DMS114 treated with DMSO at 0.1 percent for 48 hours (cell line): ENCODE data around the gene PPP1R3E.
"Not testable (repeated sequence)": the region's sequence is repeated elsewhere in the genome, so short reads cannot be mapped to it uniquely, and the experiment has no call there.

Experiments
- DNase-seq: peaks from one replicate; lab custom pipeline; 2025; ENCODE audit not compliant: unreplicated experiment; lab: John Stamatoyannopoulos, UW

PPP1R3E gene

GRCh38 chr14:23297611-23298277 lies 4.9 kb downstream of the PPP1R3E start:
- DNase-seq: no peak

GRCh38 chr14:23297096-23297495 lies 5.6 kb downstream of the PPP1R3E start:
- DNase-seq: no peak

GRCh38 chr14:23296012-23296777 lies 6.5 kb downstream of the PPP1R3E start:
- DNase-seq: no peak

DNA sequence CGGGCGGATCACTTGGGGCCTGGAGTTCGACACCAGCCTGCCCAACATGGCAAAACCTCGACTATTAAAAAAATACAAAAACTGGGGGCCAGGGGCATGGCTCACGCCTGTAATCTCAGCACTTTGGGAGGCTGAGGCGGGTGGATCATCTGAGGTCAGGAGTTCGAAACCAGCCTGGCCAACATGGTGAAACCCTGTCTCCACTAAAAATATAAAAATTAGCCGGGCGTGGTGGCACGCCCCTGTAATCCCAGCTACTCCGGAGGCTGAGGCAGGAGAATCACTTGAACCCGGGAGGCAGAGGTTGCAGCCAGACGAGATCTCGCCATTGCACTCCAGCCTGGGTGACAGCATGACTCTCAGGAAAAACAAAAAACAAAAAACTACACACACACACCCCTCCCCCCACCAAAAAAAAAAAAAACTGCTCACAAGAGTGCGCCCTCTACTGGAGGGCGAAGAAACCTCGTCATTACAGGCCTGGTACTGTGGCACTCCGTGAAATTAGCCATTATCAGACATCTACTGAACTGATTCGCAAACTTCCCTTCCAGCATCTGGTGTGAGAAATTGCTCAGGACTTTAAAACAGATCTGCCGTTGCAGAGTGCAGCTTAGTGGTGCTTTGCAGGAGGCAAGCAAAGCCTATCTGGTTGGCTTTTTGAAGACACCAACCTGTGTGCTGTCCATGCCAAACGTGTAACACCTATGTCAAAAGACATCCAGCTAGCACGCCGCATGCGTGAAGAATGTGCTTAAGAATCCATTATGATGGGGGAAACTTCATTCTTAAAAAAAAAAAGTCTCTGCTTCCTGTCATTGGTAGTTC lies 7.7 kb downstream of the PPP1R3E start:
- DNase-seq: peak; percentile 24

DNA sequence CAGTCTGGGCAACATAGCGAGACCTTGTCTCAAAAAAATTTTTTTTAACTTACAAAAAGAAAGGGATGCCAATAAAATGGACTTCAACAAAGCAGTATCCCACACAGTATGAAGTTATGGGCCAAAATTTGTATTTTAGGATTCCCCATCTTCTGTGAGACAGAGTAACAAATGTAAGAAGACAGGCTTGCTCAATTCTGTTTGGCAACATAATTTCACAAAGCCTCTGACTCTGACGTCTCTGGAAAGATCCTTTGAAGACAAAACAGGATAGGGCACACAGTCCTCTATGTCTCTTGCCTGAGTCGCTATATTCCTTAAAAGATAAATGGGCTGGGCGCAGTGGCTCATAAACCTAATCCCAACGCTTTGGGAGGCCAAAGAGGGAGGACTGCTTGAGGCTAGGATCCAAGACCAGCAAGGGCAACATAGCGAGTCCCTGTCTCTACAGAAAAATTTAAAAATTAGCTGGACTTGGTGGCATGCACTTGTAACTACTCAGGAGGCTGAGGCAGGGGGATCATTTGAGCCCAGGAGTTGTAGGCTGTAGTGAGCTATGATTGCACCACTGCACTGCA lies 15.7 kb downstream of the PPP1R3E start:
- no peak for DNase-seq

- DNase-seq: peak; percentile 93
Measured at GRCh38 chr14:23286020-23286901, 16.4 kb downstream of the PPP1R3E start, which contains the start of gene HOMEZ. HOMEZ (minus strand) TSS chr14:23286132; CDS start chr14:23285952, 180 bp downstream.

- DNase-seq: no peak
Measured at GRCh38 chr14:23285530-23286019, 17.1 kb downstream of the PPP1R3E start.

GRCh38 chr14:23284654-23285529 lies 17.8 kb downstream of the PPP1R3E start:
- no peak for DNase-seq

GRCh38 chr14:23281247-23281646 lies 21.4 kb downstream of the PPP1R3E start:
- DNase-seq: no peak

DNA sequence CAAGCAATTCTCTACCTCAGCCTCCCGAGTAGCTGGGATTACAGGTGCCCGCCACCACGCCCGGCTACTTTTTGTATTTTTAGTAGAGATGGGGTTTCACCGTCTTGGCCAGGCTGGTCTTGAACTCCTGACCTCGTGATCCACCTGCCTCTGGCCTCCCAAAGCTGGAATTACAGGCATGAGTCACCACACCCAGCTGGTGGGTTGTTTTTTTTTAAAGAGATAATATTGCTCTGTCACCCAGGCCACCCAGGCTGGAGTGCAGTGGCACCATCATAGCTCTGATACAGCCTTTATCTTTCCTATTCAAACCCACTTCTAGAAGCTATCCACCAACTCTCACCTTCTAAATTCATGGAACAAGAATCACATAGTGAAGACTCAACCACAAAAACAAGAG lies 24.7 kb downstream of the PPP1R3E start:
- DNase-seq: not testable (repeated sequence)

DNA sequence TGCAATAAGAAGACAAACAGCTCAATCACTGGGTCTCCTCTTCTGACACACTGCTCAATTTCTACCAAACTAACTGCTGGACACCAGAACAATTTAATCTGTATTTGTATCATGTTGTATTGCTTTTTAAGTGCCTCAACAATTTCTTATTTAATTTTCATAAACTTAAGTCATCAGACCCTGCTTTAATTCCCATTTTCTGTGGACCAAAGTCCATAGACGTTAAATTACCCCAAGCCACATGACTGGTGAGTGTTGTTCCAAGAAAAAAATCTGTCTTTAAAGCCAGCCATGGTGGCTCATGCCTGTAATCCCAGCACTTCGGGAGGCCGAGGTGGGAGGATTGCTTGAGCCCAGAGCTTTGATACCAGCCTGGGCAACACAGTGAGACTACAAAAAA lies 25.5 kb downstream of the PPP1R3E start:
- no peak for DNase-seq

GRCh38 chr14:23275412-23275811 lies 27.2 kb downstream of the PPP1R3E start:
- DNase-seq: no peak

DNA sequence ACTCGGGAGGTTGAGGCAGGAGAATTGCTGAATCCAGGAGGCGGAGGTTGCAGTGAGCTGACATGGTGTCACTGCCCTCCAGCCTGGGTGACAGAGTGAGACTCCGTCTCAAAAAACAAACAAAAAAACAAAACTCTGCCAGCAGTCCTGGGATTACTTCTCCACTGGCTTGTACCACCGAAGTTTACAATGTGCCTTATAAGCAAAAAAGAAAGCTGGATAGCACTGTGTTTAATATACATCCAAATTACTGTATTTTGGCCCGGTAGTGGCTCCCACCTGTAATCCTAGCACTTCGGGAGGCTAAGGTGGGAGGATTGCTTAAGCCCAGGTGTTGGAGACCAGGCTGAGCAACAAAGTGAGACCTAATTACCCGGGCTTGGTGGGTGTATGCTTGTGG lies 33.5 kb downstream of the PPP1R3E start:
- no peak for DNase-seq

- DNase-seq: not testable (repeated sequence)
Measured at GRCh38 chr14:23260849-23261248, 41.8 kb downstream of the PPP1R3E start.

DNA sequence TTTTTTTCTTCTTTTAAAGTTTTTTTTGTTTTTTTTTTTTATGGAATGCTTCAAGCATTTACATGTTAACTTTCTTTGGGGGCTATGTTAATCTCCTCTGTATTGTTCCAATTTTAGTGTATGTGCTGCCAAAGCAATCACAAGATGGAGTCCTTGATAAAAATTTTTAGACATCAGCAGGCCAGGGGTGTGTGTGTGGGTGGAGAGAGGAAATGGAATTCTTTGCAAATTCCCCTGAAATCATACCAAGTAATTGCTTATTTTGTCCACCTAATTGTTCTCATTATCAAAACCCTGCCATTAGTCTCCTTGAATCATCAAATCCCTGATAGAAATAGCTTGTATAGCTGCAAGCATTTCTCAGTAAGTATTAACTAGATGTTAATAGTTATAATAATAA lies 43.2 kb downstream of the PPP1R3E start:
- no peak for DNase-seq

GRCh38 chr14:23258256-23258655 lies 44.4 kb downstream of the PPP1R3E start:
- no peak for DNase-seq

GRCh38 chr14:23252420-23253333 lies 50.0 kb downstream of the PPP1R3E start:
- DNase-seq: no peak

- no peak for DNase-seq
Measured at GRCh38 chr14:23252006-23252405, 50.7 kb downstream of the PPP1R3E start.
